Measurements from ENCODE around the gene FNDC3A.
"Not testable (repeated sequence)": the region's sequence is repeated elsewhere in the genome, so short reads cannot be mapped to it uniquely, and the experiment has no call there.

FNDC3A gene

DNA sequence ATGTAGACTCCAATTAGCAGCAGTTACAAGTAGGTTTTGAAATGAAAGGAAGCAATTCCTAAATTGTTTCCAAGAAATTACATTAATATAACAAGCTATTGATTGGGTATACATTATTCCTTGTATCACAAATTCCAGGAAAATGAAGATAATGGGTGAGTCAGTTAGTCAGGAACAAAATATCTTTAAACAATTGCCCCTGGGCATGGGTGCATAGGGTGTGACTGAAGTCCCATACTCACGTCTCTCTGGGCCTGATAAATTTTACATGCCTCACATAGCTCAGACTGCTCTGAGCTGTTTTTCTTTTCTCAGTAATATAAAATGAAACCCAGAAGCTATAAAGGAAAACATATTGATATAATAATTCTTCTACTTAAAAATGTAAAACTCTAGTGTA lies 87.8 kb downstream of the FNDC3A start:
- Histone ChIP-seq H3K27ac (replicated peaks) (no peak overlapping the region), H3K27me3 (ENCODE audit: insufficient read depth, poor library complexity, severe bottlenecking) (no peaks in the 10 kb centered on the region), H3K4me3 (replicated peaks; ENCODE audit: insufficient read depth, low read length) (no peak overlapping the region)
- DNase-seq (ENCODE audit: low read depth in 1 of 2, low spot score in 1 of 2), result no peak
- TF ChIP-seq GABPA (IDR thresholded peaks at IDR 0.05; ENCODE audit: low read depth), result no peak
- no peak for TF ChIP-seq SPI1 (IDR thresholded peaks at IDR 0.05; ENCODE audit: borderline replicate concordance, low read depth)
- TF ChIP-seq, protein P1, sequence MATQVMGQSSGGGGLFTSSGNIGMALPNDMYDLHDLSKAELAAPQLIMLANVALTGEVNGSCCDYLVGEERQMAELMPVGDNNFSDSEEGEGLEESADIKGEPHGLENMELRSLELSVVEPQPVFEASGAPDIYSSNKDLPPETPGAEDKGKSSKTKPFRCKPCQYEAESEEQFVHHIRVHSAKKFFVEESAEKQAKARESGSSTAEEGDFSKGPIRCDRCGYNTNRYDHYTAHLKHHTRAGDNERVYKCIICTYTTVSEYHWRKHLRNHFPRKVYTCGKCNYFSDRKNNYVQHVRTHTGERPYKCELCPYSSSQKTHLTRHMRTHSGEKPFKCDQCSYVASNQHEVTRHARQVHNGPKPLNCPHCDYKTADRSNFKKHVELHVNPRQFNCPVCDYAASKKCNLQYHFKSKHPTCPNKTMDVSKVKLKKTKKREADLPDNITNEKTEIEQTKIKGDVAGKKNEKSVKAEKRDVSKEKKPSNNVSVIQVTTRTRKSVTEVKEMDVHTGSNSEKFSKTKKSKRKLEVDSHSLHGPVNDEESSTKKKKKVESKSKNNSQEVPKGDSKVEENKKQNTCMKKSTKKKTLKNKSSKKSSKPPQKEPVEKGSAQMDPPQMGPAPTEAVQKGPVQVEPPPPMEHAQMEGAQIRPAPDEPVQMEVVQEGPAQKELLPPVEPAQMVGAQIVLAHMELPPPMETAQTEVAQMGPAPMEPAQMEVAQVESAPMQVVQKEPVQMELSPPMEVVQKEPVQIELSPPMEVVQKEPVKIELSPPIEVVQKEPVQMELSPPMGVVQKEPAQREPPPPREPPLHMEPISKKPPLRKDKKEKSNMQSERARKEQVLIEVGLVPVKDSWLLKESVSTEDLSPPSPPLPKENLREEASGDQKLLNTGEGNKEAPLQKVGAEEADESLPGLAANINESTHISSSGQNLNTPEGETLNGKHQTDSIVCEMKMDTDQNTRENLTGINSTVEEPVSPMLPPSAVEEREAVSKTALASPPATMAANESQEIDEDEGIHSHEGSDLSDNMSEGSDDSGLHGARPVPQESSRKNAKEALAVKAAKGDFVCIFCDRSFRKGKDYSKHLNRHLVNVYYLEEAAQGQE (IDR thresholded peaks at IDR 0.05; ENCODE audit: insufficient replicate concordance, low read depth), result no peak
- TF ChIP-seq, protein P2, sequence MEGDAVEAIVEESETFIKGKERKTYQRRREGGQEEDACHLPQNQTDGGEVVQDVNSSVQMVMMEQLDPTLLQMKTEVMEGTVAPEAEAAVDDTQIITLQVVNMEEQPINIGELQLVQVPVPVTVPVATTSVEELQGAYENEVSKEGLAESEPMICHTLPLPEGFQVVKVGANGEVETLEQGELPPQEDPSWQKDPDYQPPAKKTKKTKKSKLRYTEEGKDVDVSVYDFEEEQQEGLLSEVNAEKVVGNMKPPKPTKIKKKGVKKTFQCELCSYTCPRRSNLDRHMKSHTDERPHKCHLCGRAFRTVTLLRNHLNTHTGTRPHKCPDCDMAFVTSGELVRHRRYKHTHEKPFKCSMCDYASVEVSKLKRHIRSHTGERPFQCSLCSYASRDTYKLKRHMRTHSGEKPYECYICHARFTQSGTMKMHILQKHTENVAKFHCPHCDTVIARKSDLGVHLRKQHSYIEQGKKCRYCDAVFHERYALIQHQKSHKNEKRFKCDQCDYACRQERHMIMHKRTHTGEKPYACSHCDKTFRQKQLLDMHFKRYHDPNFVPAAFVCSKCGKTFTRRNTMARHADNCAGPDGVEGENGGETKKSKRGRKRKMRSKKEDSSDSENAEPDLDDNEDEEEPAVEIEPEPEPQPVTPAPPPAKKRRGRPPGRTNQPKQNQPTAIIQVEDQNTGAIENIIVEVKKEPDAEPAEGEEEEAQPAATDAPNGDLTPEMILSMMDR (IDR thresholded peaks at IDR 0.05; ENCODE audit: insufficient read depth, low read length), result no peak
- TF ChIP-seq POLR2AphosphoS5 (IDR thresholded peaks at IDR 0.05; ENCODE audit: low read depth), result no peak

DNA sequence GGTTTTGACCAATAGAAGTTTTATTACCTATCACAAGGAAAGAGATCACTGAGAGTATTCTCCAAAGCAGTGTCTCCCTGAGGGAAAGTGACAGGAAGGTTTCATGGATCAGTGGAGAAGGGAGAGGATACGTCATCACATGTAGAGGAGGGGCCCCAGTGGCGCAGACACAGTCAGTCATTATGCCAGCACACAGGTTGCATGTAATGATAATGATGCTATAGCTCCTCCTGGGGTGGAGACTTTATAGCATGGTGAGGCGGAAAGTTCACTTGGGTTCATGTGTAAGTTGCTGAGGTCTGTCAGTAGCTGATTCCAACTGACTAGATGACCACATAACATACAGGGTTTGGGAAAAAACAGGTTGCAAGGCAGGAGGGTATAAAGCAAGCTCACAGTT lies 88.8 kb downstream of the FNDC3A start:
- TF ChIP-seq GABPA (IDR thresholded peaks at IDR 0.05; ENCODE audit: low read depth) (no peak), POLR2AphosphoS5 (IDR thresholded peaks at IDR 0.05; ENCODE audit: low read depth) (no peak), SPI1 (IDR thresholded peaks at IDR 0.05; ENCODE audit: borderline replicate concordance, low read depth) (no peak)
- TF ChIP-seq, protein P1 (IDR thresholded peaks at IDR 0.05; ENCODE audit: insufficient replicate concordance, low read depth), result no peak
- TF ChIP-seq, protein P2 (IDR thresholded peaks at IDR 0.05; ENCODE audit: insufficient read depth, low read length), result no peak
- Histone ChIP-seq H3K27ac (replicated peaks) (no peak overlapping the region), H3K27me3 (ENCODE audit: insufficient read depth, poor library complexity, severe bottlenecking) (no peaks in the 10 kb centered on the region), H3K4me3 (replicated peaks; ENCODE audit: insufficient read depth, low read length) (no peak overlapping the region)
- DNase-seq (ENCODE audit: low read depth in 1 of 2, low spot score in 1 of 2), result no peak

DNA sequence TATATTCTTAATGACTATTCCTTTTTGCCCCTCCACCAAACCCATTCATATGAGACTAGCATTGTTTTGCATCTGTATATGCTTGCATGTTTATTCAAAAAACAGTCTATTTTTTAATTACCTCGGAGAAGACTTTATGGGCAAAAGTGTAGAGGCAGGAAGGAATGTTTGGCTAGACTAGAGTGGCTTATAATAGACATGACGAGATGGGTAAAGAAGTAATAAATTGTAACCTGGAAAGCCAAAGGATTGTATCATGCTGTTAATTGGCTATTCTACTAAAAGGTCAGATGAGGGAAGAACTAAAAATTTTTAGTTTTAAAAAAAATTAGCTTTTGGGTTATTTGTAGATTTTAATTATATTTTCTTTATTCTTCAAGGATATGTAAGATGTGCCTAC lies 91.1 kb downstream of the FNDC3A start:
- H3K27me3 ChIP-seq (ENCODE audit: insufficient read depth, poor library complexity, severe bottlenecking), result no peaks in the 10 kb centered on the region
- DNase-seq (ENCODE audit: low read depth in 1 of 2, low spot score in 1 of 2), result no peak
- H3K4me3 ChIP-seq (replicated peaks; ENCODE audit: insufficient read depth, low read length), result no peak overlapping the region
- TF ChIP-seq, protein P2 (IDR thresholded peaks at IDR 0.05; ENCODE audit: insufficient read depth, low read length), result no peak
- no peak for TF ChIP-seq POLR2AphosphoS5 (IDR thresholded peaks at IDR 0.05; ENCODE audit: low read depth)
- TF ChIP-seq GABPA (IDR thresholded peaks at IDR 0.05; ENCODE audit: low read depth), result no peak
- TF ChIP-seq, protein P1 (IDR thresholded peaks at IDR 0.05; ENCODE audit: insufficient replicate concordance, low read depth), result no peak
- TF ChIP-seq SPI1 (IDR thresholded peaks at IDR 0.05; ENCODE audit: borderline replicate concordance, low read depth), result no peak
- no peak overlapping the region for H3K27ac ChIP-seq (replicated peaks)

DNA sequence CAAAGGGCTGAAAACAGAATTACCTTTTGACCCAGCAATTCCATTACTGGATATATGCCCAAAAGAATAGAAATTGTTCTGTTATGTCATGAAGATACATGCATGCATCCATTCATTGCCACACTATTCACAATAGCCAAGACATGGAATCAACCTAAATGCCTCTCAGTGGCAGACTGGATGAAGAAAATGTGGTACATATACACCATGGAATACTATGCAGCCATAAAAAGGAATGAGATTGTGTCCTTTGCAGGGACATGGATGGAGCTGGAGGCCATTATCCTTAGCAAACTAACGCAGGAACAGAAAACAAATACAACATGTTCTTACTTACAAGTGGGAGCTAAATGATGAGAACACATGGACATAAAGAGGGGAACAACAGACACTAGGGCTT lies 92.8 kb downstream of the FNDC3A start:
- H3K4me3 ChIP-seq (replicated peaks; ENCODE audit: insufficient read depth, low read length); H3K27ac ChIP-seq (replicated peaks); H3K27me3 ChIP-seq (ENCODE audit: insufficient read depth, poor library complexity, severe bottlenecking); DNase-seq (ENCODE audit: low read depth in 1 of 2, low spot score in 1 of 2): not testable (repeated sequence)

DNA sequence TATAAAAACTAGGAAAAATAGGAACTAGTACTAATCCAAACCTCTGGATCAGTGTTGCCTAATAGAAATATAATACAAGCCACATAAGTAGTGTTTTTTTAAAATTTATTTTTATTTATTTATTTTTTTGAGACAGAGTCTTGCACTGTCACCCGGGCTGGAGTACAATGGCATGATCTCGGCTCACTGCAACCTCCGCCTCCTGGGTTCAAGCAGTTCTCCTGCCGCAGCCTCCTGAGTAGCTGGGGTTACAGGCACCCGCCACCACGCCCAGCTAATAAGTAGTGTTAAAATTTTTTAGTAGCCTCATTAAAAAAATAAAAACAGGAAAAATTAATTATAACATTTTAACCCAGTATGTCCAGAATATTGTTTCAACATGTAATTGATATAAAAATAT lies 94.3 kb downstream of the FNDC3A start:
- not testable (repeated sequence) for H3K27me3 ChIP-seq (ENCODE audit: insufficient read depth, poor library complexity, severe bottlenecking)

More for the DNA sequence above, 94.3 kb downstream of the FNDC3A start:
- DNase-seq (ENCODE audit: low read depth in 1 of 2, low spot score in 1 of 2); H3K27ac ChIP-seq (replicated peaks); H3K4me3 ChIP-seq (replicated peaks; ENCODE audit: insufficient read depth, low read length): not testable (repeated sequence)

Data from HL-60 (cell line).